Measurements from ENCODE around the gene AGA.

The AGA gene

GRCh38 chr4:177441803-177442622 is at the start of gene AGA:
AGA (minus strand) TSS chr4:177442437; CDS start chr4:177442375, 62 bp downstream.
- peak; percentile 87 for DNase-seq (ENCODE audit: low read depth)

GRCh38 chr4:177492022-177492421 is 49.8 kb upstream of the AGA start:
- no peak for DNase-seq (ENCODE audit: low read depth)

- DNase-seq (ENCODE audit: low read depth), result no peak
Observed at GRCh38 chr4:177490769-177491168, 48.5 kb upstream of the AGA start.

GRCh38 chr4:177489471-177490246 is 47.4 kb upstream of the AGA start:
- DNase-seq (ENCODE audit: low read depth), result no peak

- DNase-seq (ENCODE audit: low read depth), result no peak
Observed at GRCh38 chr4:177487977-177488376, 45.7 kb upstream of the AGA start.

- DNase-seq (ENCODE audit: low read depth), result no peak
Observed at GRCh38 chr4:177485528-177485927, 43.3 kb upstream of the AGA start.

GRCh38 chr4:177484613-177485021 is 42.4 kb upstream of the AGA start:
- no peak for DNase-seq (ENCODE audit: low read depth)

- no peak for DNase-seq (ENCODE audit: low read depth)
Observed at GRCh38 chr4:177483760-177484159, 41.5 kb upstream of the AGA start.

- DNase-seq (ENCODE audit: low read depth), result no peak
Observed at GRCh38 chr4:177483271-177483670, 41.0 kb upstream of the AGA start.

GRCh38 chr4:177482367-177482766 is 40.1 kb upstream of the AGA start:
- no peak for DNase-seq (ENCODE audit: low read depth)

GRCh38 chr4:177480795-177481194 is 38.6 kb upstream of the AGA start:
- no peak for DNase-seq (ENCODE audit: low read depth)

- DNase-seq (ENCODE audit: low read depth), result no peak
Observed at GRCh38 chr4:177479063-177479462, 36.8 kb upstream of the AGA start.

- DNase-seq (ENCODE audit: low read depth), result no peak
Observed at GRCh38 chr4:177478496-177478895, 36.3 kb upstream of the AGA start.

- DNase-seq (ENCODE audit: low read depth), result no peak
Observed at GRCh38 chr4:177473991-177474390, 31.8 kb upstream of the AGA start.

- no peak for DNase-seq (ENCODE audit: low read depth)
Observed at GRCh38 chr4:177464026-177464425, 21.8 kb upstream of the AGA start.

GRCh38 chr4:177461606-177462005 is 19.4 kb upstream of the AGA start:
- DNase-seq (ENCODE audit: low read depth), result no peak

GRCh38 chr4:177460460-177460859 is 18.2 kb upstream of the AGA start:
- no peak for DNase-seq (ENCODE audit: low read depth)

GRCh38 chr4:177455561-177455970 is 13.3 kb upstream of the AGA start:
- no peak for DNase-seq (ENCODE audit: low read depth)

- DNase-seq (ENCODE audit: low read depth), result no peak
Observed at GRCh38 chr4:177453116-177453515, 10.9 kb upstream of the AGA start.

GRCh38 chr4:177451108-177451500 is 8.9 kb upstream of the AGA start:
- no peak for DNase-seq (ENCODE audit: low read depth)

- no peak for DNase-seq (ENCODE audit: low read depth)
Observed at GRCh38 chr4:177450426-177451107, 8.3 kb upstream of the AGA start.

GRCh38 chr4:177448850-177449249 is 6.6 kb upstream of the AGA start:
- DNase-seq (ENCODE audit: low read depth), result no peak

Data from stimulated activated CD8-positive, alpha-beta memory T cell treated with anti-CD3 and anti-CD28 coated beads, Interleukin-15, amount 100 ng/mL, for 24 hours (primary cell).